Gastroesophageal sphincter (tissue), 3 donors: Measurements from ENCODE around the gene DBF4B.

ENCODE experiments used
- CTCF ChIP-seq, 4 experiments: fragments of 200-600 bp in 2 of 4; fragments of 450-650 bp in 2 of 4; sonication (generic) in 1 of 4; IDR thresholded peaks; one replicate each; pipeline ENCODE4 v1.5.1; 2017 to 2019; ENCODE audit warnings: antibody characterized with exemption in 4 of 4, mild to moderate bottlenecking in 2 of 4, moderate library complexity in 2 of 4
- EP300 ChIP-seq: sonication (generic); formaldehyde crosslinking; IDR thresholded peaks from one replicate; pipeline ENCODE4 v1.6.1; 2017; ENCODE audit warnings: antibody characterized with exemption, mild to moderate bottlenecking
- POLR2A ChIP-seq, 2 donors: fragments of 450-650 bp; IDR thresholded peaks; one replicate each; pipeline ENCODE4 v1.6.1; 2017; ENCODE audit warnings: antibody characterized with exemption in 2 of 2, mild to moderate bottlenecking in 2 of 2, moderate library complexity in 1 of 2
- POLR2AphosphoS5 ChIP-seq: sonication (generic); formaldehyde crosslinking; IDR thresholded peaks from one replicate; pipeline ENCODE4 v1.6.1; 2017; ENCODE audit warnings: antibody characterized with exemption

- TF ChIP-seq POLR2A (IDR thresholded peaks at IDR 0.05) = no peak
- TF ChIP-seq CTCF (IDR thresholded peaks at IDR 0.05) = no peak
- TF ChIP-seq POLR2AphosphoS5 = no peak
- no peak for TF ChIP-seq EP300
These were observed 44.7 kb downstream of the DBF4B start for GRCh38 chr17:44752953-44753861.
